A549 (cell line): ENCODE results near the gene GBP7. TPM values are rescaled to one million over a fixed set of nuclear protein-coding genes. Genes with fewer than 3 reads are reported as not detected.

Experiments
- ATAC-seq, 2 experiments: fragments of 200-7000 bp in 1 of 2; fragments of >200 bp in 1 of 2; cut with Nextera tagmentation in 1 of 2; cut with Tn5 transposase in 1 of 2; 3 replicates each; pipeline versions ENCODE4 v1.8.0 to v1.9.1; 2018 to 2020; ENCODE audit warnings: mild to moderate bottlenecking in 1 of 2, moderate library complexity in 1 of 2
- CTCF ChIA-PET: fragments of 300-600 bp; sonication (Branson Sonifier 250); formaldehyde crosslinking; extraction: SDS; loops from one replicate; lab custom pipeline; 2021; ENCODE audit warnings: antibody characterized with exemption, inconsistent platforms; lab: Yijun Ruan, JAX
- POLR2A ChIA-PET: fragments of 350-600 bp; formaldehyde crosslinking; extraction: SDS; loops from one replicate; lab custom pipeline; 2021; ENCODE audit warnings: antibody characterized with exemption, inconsistent platforms; lab: Yijun Ruan, JAX
- DNase-seq, 2 experiments: peaks; one replicate each; pipeline versions ENCODE4 v3.0.0 to v3.0.0-alpha.2; 2011 to 2016; ENCODE audit warnings: low read depth in 1 of 2, low spot score in 1 of 2
- FAIRE-seq: peaks from 2 replicates; lab custom pipeline; 2011; peaks lifted over from hg19 to GRCh38; lab: Jason Lieb, UNC
- H3K27ac ChIP-seq, 2 experiments: fragments of >200 bp; sonication (Bioruptor Twin); formaldehyde crosslinking; 3 replicates each; pipeline ENCODE4 v1.5.1; 2016 to 2017
- H3K4me1 ChIP-seq: fragments of >200 bp; sonication (Bioruptor Twin); formaldehyde crosslinking; 3 replicates; pipeline ENCODE4 v1.6.1; 2016
- H3K4me2 ChIP-seq: fragments of >200 bp; sonication (Bioruptor Twin); formaldehyde crosslinking; 3 replicates; pipeline ENCODE4 v1.6.1; 2016
- H3K4me3 ChIP-seq: fragments of >200 bp; sonication (Bioruptor Twin); formaldehyde crosslinking; 3 replicates; pipeline ENCODE4 v1.5.1; 2016
- H3K9me3 ChIP-seq: fragments of >200 bp; sonication (Bioruptor Twin); formaldehyde crosslinking; 3 replicates; pipeline ENCODE4 v1.6.1; 2016
- BHLHE40 ChIP-seq: IDR thresholded peaks from 2 replicates; pipeline ENCODE4 v1.6.1; 2012; ENCODE audit warnings: low read depth, low read length, inconsistent platforms
- CBX2 ChIP-seq: fragments of 200-600 bp; sonication (generic); IDR thresholded peaks from 2 replicates; pipeline ENCODE4 v1.6.1; 2016; ENCODE audit warnings: low read depth, mild to moderate bottlenecking, borderline replicate concordance
- CEBPB ChIP-seq, 2 experiments: fragments of >200 bp in 1 of 2; sonication (Bioruptor Twin) in 1 of 2; formaldehyde crosslinking in 1 of 2; IDR thresholded peaks; 2 replicates each; pipeline ENCODE4 v1.6.1; 2012 to 2016
- CHD2 ChIP-seq: fragments of 150-350 bp; IDR thresholded peaks from 2 replicates; pipeline ENCODE4 v1.6.1; 2014; ENCODE audit warnings: low read length; ENCODE audit not compliant: partially characterized antibody
- CHD4 ChIP-seq: fragments of 200-600 bp; sonication (generic); IDR thresholded peaks from 2 replicates; pipeline ENCODE4 v1.6.1; 2016; ENCODE audit warnings: antibody characterized with exemption, mild to moderate bottlenecking, borderline replicate concordance
- CTCF ChIP-seq: fragments of >200 bp; sonication (Bioruptor Twin); formaldehyde crosslinking; IDR thresholded peaks from 3 replicates; pipeline ENCODE4 v1.5.1; 2016
- FOSB ChIP-seq: fragments of 250-450 bp; sonication (Bioruptor Pico); IDR thresholded peaks from 2 replicates; pipeline ENCODE4 v1.5.0; 2020; ENCODE audit warnings: mild to moderate bottlenecking, moderate library complexity
- FOXS1 ChIP-seq: fragments of 250-450 bp; sonication (Bioruptor Pico); IDR thresholded peaks from 2 replicates; pipeline ENCODE4 v1.5.0; 2020; ENCODE audit warnings: mild to moderate bottlenecking, moderate library complexity
- GATA3 ChIP-seq: IDR thresholded peaks from 2 replicates; pipeline ENCODE4 v1.6.1; 2012; ENCODE audit warnings: borderline replicate concordance
- HDAC2 ChIP-seq: fragments of 200-600 bp; sonication (generic); IDR thresholded peaks from 2 replicates; pipeline ENCODE4 v1.6.1; 2016
- HEYL ChIP-seq: fragments of 250-450 bp; sonication (Bioruptor Pico); IDR thresholded peaks from 2 replicates; pipeline ENCODE4 v1.8.0; 2021; ENCODE audit warnings: mild to moderate bottlenecking, moderate library complexity
- JUNB ChIP-seq: fragments of >200 bp; sonication (Bioruptor Twin); formaldehyde crosslinking; IDR thresholded peaks from 2 replicates; pipeline ENCODE4 v1.6.1; 2016
- MAZ ChIP-seq: fragments of 150-350 bp; IDR thresholded peaks from 2 replicates; pipeline ENCODE4 v1.6.1; 2014; ENCODE audit warnings: antibody characterized with exemption, low read depth, low read length, borderline replicate concordance
- NFE2L2 ChIP-seq: fragments of 150-350 bp; conservative IDR thresholded peaks from 2 replicates; pipeline ENCODE4 v1.6.1; 2014; ENCODE audit warnings: low read length
- PBX3 ChIP-seq: IDR thresholded peaks from 2 replicates; pipeline ENCODE4 v1.6.1; 2012
- POLR2AphosphoS2 ChIP-seq: conservative IDR thresholded peaks from 2 replicates; pipeline ENCODE4 v1.6.1; 2012; ENCODE audit warnings: low read length, improper control_type of control experiment, inconsistent platforms
- RAD21 ChIP-seq, 2 experiments: fragments of >200 bp in 1 of 2; sonication (Bioruptor Twin) in 1 of 2; formaldehyde crosslinking in 1 of 2; IDR thresholded peaks in 1 of 2; conservative IDR thresholded peaks in 1 of 2; 2 replicates in 1 of 2; 3 replicates in 1 of 2; pipeline ENCODE4 v1.6.1; 2012 to 2018; ENCODE audit warnings: inconsistent platforms in 1 of 2
- RARB ChIP-seq: fragments of 250-450 bp; sonication (Bioruptor Pico); IDR thresholded peaks from 2 replicates; pipeline ENCODE4 v1.8.0; 2021; ENCODE audit warnings: mild to moderate bottlenecking, moderate library complexity
- RCOR1 ChIP-seq: fragments of 150-350 bp; IDR thresholded peaks from 2 replicates; pipeline ENCODE4 v1.6.1; 2014; ENCODE audit warnings: antibody characterized with exemption, low read length, low read depth
- TP53 ChIP-seq: fragments of 250-450 bp; sonication (Bioruptor Pico); IDR thresholded peaks from 2 replicates; pipeline ENCODE4 v1.5.0; 2021; ENCODE audit warnings: mild to moderate bottlenecking, moderate library complexity
- USF2 ChIP-seq: fragments of 450-650 bp; IDR thresholded peaks from 2 replicates; pipeline ENCODE4 v1.6.1; 2014; ENCODE audit warnings: antibody characterized with exemption
- ZC3H11A ChIP-seq: fragments of 450-650 bp; IDR thresholded peaks from 2 replicates; pipeline ENCODE4 v1.6.1; 2014; ENCODE audit warnings: antibody characterized with exemption, mild to moderate bottlenecking
- ZFP36 ChIP-seq: fragments of 450-650 bp; IDR thresholded peaks from 2 replicates; pipeline ENCODE4 v1.6.1; 2014; ENCODE audit warnings: borderline replicate concordance; ENCODE audit not compliant: partially characterized antibody
- whole genome bisulfite sequencing: methylation state at CpG from one replicate; pipeline ENCODE4 v1.1.6; 2017; ENCODE audit errors: missing lambda C conversion rate; 5-methylcytosine and 5-hydroxymethylcytosine counted together
- polyA plus RNA-seq, 4 experiments: library from polyadenylated mRNA; depleted of rRNA in 3 of 4; stranded (reverse); fragments of >200 nt; fragmentation: RNase III in 1 of 4; extraction: RNeasy Plus Mini Kit Qiagen cat#74134 plus additional on column Dnase treatment in 1 of 4; gene quantifications; 2 replicates in 3 of 4; 3 replicates in 1 of 4; pipeline ENCODE4 v1.2.3, GENCODE V29; 2011 to 2017
- TF ChIP-seq, protein P1 (sequence below): fragments of 150-350 bp; IDR thresholded peaks from 2 replicates; pipeline ENCODE4 v1.6.1; 2014; ENCODE audit warnings: low read depth, mild to moderate bottlenecking, low read length
- TF ChIP-seq, protein P2 (sequence below): fragments of 250-450 bp; sonication (Bioruptor Pico); IDR thresholded peaks from 2 replicates; pipeline ENCODE4 v1.5.0; 2021; ENCODE audit warnings: mild to moderate bottlenecking, moderate library complexity, borderline replicate concordance

The GBP7 gene
- polyA plus RNA-seq, 2 of the 4 experiments (the other 2 are of a cell fraction), result not detected

DNA sequence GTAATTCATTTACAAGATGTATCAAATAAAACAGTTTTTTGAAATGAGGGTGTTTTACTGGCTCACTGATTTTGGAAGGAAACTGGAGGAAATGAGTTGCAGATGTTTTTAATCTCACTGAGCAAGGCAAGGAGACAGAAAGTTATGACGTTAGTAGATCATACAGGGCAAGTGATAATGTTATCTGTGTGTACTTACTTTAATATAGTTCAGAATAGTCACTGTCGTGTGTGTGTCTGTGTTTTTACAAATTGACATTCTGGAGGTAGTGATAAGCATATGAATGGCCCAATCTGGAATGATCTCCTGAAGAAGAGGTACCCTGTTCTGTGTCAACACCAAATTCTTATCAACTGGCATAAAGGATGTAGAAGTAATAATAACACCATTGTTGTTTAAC is 24.9 kb upstream of the GBP7 start:
- FAIRE-seq, result no peak
- no peak overlapping the region for H3K27ac ChIP-seq
- WGBS, result 6% methylated on average over 2 of the region's 2 CpGs
- H3K9me3 ChIP-seq, result no peaks in the 10 kb centered on the region
- DNase-seq, result no peak
- no peaks in the 10 kb centered on the region for H3K4me1 ChIP-seq
- ATAC-seq, result no peak
- H3K4me2 ChIP-seq, result no peak overlapping the region
- TF ChIP-seq FOSB (CRISPR knock-in tag) (no peak), PBX3 (no peak), HEYL (CRISPR knock-in tag) (no peak), JUNB (no peak), ZC3H11A (no peak), HDAC2 (no peak), MAZ (no peak), TP53 (CRISPR knock-in tag) (no peak)
- no peak overlapping the region for H3K4me3 ChIP-seq
- ChIA-PET POLR2A (no interaction called here), CTCF (no interaction called here)

- no peak overlapping the region for H3K27ac ChIP-seq
- FAIRE-seq, result no peak
- TF ChIP-seq FOXS1 (no peak), NFE2L2 (no peak), CHD4 (no peak), USF2 (no peak), RARB (no peak), RAD21 (conservative IDR thresholded peaks at IDR 0.05 in 1 of 2, IDR thresholded peaks at IDR 0.05 in 1 of 2) (no peak), RCOR1 (no peak)
These were observed 23.8 kb upstream of the GBP7 start for GRCh38 chr1:89199525-89200031.

DNA sequence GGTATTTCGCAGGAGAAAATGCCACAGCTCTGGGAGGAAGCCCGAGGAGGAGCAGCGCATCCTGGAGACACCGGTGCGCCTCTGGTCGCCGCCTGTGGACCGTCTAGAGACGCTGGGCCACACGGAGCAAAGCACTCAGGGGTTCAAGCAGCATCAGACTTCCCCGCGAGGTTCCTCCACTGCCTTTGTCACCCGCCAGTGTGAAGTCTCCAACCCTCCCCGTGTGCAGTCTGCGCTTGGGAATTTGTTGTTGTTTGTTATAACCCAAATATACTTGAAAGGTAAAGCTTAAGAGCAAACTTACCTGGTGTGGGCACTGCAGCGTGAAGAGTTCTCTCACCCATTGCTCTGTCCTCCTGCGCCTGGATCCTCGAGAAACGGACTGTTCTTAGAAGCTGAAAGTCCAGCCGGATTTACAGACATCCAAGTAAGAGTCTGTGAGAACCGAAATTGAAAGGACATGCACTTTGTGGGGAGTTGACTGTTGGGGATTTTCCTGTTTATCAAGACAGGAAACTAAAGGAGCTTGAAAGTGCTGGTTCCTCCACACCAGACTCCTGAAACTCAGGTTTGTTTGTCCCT is 22.8 kb upstream of the GBP7 start, which contains the start of gene GBP4:
Gene GBP4 (minus strand): TSS at position 452 of the 582 bp plus-strand sequence. CDS start 108 bp downstream, at position 344.
- WGBS, result 20% methylated on average over 17 of the region's 21 CpGs
- Histone ChIP-seq H3K4me3 (no peak within 1 kb of the TSS), H3K9me3 (no peaks in the 10 kb centered on the region), H3K4me1 (no peaks in the 10 kb centered on the region), H3K4me2 (no peak within 1 kb of the TSS; the same call in 2 of the 3 replicates), H3K27ac (no peak within 1 kb of the TSS)
- CTCF ChIA-PET, result no interaction called here
- TF ChIP-seq NFE2L2 (no peak), GATA3 (no peak), CTCF (no peak), CEBPB (IDR thresholded peaks at IDR 0.05) (no peak), ZC3H11A (no peak), HEYL (CRISPR knock-in tag) (no peak), ZFP36 (no peak), CHD2 (no peak), CBX2 (no peak), BHLHE40 (no peak), HDAC2 (no peak), PBX3 (no peak), MAZ (no peak), POLR2AphosphoS2 (no peak)
- TF ChIP-seq, protein P1, sequence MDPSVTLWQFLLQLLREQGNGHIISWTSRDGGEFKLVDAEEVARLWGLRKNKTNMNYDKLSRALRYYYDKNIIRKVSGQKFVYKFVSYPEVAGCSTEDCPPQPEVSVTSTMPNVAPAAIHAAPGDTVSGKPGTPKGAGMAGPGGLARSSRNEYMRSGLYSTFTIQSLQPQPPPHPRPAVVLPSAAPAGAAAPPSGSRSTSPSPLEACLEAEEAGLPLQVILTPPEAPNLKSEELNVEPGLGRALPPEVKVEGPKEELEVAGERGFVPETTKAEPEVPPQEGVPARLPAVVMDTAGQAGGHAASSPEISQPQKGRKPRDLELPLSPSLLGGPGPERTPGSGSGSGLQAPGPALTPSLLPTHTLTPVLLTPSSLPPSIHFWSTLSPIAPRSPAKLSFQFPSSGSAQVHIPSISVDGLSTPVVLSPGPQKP, result no peak
- TF ChIP-seq, protein P2, sequence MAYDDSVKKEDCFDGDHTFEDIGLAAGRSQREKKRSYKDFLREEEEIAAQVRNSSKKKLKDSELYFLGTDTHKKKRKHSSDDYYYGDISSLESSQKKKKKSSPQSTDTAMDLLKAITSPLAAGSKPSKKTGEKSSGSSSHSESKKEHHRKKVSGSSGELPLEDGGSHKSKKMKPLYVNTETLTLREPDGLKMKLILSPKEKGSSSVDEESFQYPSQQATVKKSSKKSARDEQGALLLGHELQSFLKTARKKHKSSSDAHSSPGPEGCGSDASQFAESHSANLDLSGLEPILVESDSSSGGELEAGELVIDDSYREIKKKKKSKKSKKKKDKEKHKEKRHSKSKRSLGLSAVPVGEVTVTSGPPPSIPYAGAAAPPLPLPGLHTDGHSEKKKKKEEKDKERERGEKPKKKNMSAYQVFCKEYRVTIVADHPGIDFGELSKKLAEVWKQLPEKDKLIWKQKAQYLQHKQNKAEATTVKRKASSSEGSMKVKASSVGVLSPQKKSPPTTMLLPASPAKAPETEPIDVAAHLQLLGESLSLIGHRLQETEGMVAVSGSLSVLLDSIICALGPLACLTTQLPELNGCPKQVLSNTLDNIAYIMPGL (CRISPR knock-in tag), result no peak
- ATAC-seq, result peak; percentile 33 to 39; a peak in 5 of 6 replicates
- no peak for FAIRE-seq
- POLR2A ChIA-PET, result no interaction called here
- peak in 1 of 2 experiments; percentile 0 for DNase-seq

More at GRCh38 chr1:89199525-89200031, 23.8 kb upstream of the GBP7 start:
- ATAC-seq (no peak), DNase-seq (no peak)
- Histone ChIP-seq H3K4me3 (no peak overlapping the region), H3K9me3 (no peaks in the 10 kb centered on the region), H3K4me1 (no peaks in the 10 kb centered on the region), H3K4me2 (no peak overlapping the region)
- 4% methylated on average over 1 of the region's 1 CpG for WGBS
- POLR2A ChIA-PET, result no interaction called here
- CTCF ChIA-PET, result no interaction called here
